ENCODE data around the gene GMEB2.
"Not testable (repeated sequence)": the region's sequence is repeated elsewhere in the genome, so short reads cannot be mapped to it uniquely, and the experiment has no call there.

GMEB2 gene

DNA sequence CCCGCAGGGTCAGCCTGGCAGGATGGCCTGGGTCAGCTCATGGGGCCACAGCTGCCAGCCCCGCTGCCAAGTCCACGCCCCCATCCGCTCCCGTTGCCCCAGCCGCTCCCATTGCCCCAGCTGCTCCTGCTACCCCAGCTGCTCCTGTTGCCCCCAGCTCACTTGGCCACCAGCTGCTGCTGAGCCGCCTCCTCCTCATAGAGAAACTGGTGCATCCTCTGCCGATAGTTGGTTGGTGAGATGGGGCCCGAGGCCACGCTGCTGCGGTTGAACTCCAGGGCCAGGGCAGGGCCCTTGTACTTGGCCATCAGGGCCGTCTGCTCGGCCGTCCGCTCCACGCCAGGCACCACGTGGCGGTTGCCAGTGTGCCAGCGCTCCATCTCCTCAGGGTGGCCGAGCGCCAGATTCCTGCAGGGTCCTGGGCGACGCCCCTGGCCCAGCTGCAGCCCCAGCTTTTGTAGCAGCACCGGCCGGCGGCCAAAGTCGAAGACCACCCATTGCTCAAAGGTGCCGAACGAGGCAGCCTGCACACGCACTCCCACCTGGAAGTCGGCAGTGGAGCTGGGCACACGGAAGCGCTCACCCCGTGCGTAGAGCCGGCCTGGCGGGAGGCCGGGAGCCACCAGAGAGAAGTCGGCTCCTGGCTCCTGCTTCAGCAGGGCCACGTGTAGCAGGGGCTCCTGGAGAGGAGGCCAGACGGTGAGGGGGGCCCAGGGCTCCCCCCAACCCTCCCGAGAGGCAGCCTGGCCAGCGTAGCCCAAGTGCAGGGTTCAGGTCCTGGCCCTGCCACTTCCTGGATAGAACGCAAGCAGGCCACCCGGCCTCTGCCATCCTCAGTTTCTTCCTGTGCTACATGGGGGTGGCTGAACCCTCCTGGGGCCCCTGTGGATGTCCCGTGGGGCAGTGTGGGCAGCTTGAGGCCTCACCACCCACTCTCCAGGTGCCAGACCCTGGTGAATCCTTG is 57.6 kb downstream of the GMEB2 start:
- no peak for DNase-seq

DNA sequence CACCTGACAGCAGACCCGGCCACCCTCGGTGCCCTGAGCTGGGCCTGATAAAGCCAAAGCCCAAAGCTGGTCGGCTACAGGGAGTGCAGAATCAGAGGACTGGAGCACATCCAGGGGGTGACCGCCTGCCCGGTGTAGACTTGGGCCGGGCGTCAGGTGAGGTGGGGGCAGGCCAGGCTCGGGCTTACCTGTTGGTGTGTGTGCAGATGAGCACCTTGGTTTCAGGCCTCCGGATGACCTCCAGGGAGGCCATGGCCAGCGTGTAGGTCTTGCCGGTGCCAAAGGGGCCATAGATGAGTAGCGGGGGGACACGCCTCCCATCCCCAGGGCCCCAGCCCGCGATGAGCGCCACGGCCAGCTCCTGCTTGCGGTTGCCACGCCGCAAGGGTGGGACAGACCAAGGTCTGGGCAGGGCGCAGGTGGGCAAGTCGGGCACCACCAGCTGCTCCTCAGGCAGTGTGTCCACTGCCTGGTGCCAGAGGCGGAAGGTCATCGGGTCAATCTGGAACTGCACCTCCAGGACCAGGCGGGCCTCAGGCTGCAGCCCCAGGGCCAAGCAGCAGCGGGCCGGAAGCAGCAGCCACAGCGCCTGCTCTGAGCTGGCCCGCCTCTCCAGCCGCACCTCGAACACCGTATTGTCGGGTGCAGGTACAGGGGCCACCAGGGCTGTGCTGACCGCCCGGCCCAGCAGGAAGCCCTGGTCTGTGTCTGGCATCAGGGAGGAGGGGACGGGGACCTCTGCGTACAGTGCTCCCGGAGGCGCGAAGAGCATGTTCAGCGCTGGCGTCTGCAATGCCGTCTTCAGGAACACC is 58.5 kb downstream of the GMEB2 start:
- no peak for DNase-seq

GRCh38 chr20:63567386-63568169 is 59.3 kb downstream of the GMEB2 start:
- no peak for DNase-seq

DNA sequence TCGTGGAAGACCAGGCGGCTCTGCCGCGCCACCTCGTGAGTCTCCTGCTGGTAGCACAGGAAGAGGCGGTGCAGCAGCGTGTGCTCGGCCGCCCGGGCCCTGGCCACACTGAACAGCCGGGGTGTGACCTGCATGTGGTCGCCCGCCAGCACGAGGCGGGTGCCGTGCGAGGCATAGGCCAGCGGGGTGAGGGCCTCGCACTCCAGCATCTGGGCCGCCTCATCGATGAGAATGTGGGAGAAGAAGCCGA is 59.8 kb downstream of the GMEB2 start:
- no peak for DNase-seq

GRCh38 chr20:63566395-63567135 is 60.3 kb downstream of the GMEB2 start:
- DNase-seq, result no peak

GRCh38 chr20:63565699-63566335 is 61.1 kb downstream of the GMEB2 start:
- no peak for DNase-seq

DNA sequence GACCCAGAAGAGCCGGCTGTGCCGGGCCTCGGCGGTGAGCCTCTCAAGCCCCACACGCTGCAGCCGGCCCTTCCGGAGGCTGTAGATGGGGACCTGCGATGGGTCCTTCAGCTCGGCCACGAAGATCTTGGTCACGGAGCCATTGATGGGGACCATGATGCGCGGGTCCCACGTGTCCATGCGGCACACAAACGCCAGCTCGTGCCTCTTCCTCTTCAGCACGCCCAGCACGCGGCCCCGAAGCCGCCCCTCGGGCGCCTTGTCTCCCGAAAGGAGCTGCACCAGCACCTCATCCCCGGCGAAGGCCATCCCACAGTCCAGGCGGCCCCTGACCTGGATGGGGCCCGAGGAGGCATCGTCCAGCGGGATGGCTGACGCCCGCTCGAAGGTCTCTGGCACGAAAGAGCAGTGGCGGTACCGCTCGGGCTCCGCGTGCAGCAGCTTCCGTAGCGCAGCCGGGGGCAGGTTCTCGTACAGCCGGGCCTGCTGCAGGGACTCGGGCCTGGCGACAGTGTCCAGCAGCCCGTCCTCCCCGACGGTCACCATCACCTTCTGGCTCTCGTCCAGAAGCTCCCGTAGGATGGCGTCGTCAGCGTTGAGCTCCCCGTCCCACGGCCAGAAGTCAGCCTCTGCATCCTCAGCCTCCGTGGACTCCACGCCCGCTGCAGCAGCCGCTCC is 61.7 kb downstream of the GMEB2 start:
- no peak for DNase-seq

GRCh38 chr20:63564036-63564810 is 62.7 kb downstream of the GMEB2 start:
- DNase-seq, result no peak

DNA sequence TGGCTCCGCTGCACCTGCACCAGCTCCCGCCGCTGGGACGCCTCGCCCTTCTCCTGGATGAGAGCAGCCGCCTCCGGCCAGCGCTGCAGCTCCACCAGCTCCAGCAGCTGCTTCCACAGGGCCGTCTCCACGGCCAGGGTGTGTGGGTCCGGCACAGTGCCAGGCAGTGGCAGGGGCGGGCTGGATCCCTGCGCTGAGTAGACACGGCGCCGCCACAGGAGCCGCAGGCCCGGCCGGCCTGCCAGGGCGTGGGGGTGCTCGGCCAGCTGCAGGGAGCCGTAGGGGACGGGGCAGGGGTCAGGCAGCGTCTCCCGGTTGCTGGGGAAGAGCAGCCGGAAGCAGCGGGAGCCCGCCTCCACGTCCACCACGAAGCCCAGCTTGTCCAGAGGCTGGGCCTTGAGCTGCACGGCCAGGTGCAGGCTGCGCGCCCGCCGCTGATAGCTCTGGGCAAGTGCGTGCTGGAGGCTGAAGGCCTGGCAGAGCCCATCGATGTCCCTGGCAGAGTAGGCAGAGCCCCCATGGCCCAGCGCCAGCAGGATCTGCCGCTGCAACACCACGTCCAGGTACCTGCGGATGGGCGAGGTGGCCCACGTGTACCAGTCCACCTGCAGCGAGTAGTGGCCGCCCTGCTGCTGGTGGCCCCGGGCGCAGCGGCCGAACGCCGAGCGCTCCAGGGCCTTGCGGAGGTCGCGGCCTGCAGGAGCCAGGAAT is 63.5 kb downstream of the GMEB2 start:
- DNase-seq, result no peak

DNA sequence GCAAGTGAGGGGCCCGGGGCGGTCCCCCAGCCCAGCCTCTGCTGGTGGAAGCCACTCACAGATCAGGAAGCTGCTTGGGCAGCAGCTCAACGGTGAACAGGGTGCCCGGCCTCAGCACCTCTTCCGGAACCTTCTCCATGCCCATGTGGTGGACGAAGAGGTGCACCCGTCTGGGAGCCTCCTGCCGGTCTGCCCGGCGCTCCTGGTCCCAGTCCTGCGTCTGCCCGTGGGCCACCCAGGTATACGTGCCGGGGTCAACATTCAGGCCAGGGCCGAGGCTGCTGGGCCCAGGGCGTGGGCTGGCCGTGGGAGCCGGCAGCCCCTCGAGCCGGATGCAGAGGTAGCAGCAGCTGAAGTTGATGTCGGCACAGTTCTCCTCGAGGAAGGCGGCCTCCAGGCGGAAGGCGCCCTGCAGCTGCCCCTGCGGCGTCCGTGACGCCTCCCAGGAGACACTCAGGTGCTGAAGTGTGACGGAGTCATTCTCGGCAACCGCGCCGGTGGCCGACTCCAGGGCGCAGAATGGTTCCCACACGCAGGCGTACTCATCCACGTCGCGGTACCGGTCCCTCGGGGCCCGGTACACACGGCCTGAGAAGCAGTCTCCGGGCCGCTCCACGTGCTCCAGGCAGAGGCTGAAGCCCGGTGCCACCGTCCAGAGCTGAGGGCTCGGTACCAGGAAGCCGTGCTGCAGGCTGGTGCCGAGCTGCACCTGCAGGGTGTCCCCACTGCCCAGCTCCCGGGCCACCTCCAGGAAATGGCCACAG is 64.3 kb downstream of the GMEB2 start:
- no peak for DNase-seq

DNA sequence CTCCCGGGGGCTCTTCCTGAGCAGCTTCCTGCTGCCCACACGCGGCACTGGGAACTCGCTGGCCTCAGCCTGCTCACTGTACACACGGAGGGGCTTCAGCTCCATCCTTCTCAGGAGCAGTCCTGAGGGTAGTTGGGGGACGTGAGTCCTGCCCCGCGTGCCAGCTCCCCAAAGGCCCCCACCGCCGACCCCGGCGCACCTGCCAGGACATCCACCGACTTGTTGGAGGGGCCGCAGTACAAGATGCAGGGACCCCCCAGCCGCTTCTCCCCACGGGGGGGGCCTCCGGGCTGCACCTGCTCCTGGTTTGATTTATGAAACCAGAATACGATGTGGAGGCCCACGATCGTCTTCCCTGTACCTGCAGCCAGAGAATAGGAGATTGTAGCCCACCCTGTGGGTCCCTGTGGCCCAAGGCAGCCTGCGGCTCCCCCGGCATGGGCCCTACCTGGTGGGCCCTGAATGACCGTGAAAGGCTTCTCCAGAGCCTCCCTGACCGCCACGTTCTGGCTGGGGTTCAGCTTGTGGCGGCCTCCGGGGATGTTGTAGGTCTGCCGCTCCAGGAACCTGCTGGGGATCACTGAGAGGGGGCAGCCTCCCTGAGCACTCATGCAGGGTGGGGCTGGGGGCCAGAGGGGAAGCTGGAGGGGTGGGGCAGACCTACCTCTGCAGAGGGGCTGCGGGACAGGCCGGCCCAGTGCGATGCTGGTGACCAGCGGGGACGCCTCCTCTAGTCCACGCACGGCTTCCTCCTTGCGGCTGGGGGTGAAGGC is 65.1 kb downstream of the GMEB2 start:
- no peak for DNase-seq

DNA sequence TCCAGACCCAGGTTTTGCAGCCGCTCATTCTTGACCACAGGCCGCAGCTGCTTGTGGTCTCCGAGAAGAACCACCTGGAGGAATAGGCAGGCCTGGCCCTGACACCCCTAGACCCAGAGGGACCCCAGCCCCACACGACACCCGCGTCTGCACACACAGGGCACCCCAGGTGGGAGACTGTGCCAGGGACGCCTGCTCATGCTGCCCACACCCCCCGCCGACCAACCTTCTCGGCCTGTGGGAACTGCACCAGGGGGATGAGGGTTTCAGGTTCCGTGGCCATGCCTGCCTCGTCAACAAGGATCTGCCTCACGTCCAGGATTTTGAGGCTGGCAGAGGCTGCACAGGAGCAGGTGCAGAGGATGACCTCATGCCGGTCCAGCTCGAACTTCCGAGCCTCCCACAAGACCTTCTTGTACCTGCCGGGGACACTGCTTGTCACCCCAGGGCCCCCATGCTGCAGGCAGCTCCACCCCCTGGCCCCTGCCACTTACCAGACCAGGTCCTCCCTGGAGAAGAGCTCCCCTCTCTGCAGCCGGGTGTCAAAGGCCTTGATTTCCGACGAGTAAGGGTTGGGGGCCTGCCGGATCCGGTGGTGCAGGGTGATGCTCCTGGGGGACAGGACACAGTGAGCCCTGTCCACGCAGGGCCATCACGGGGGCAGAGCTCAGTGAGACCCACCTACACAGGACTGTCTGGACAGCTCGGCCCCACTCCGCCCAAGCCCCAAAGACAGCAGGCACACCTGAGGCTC is 65.9 kb downstream of the GMEB2 start:
- DNase-seq, result no peak

DNA sequence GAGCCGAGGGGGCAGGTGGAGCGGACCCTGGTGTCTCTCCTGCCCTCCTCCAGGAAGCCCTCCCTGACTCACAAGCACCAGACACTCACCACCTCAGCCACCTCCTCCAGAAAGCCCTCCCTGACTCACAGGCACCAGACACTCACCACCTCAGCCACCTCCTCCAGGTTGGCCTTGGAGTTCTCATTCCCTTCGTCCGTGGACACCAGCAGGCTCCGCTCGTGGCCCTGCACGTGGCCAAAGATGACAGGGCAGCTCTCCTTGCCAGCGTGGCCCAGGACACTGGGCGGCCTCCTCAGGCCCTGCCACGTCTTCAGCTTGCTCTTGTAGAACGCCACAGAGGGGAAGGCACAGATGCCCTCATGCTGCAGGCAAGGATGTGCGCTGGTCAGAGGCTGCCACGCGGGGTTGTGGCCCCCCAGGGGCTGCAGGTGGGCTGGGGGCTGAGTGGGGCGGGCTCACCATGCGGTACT is 66.5 kb downstream of the GMEB2 start:
- no peak for DNase-seq

- DNase-seq, result not testable (repeated sequence)
These were observed 67.2 kb downstream of the GMEB2 start for GRCh38 chr20:63559485-63560332.

DNA sequence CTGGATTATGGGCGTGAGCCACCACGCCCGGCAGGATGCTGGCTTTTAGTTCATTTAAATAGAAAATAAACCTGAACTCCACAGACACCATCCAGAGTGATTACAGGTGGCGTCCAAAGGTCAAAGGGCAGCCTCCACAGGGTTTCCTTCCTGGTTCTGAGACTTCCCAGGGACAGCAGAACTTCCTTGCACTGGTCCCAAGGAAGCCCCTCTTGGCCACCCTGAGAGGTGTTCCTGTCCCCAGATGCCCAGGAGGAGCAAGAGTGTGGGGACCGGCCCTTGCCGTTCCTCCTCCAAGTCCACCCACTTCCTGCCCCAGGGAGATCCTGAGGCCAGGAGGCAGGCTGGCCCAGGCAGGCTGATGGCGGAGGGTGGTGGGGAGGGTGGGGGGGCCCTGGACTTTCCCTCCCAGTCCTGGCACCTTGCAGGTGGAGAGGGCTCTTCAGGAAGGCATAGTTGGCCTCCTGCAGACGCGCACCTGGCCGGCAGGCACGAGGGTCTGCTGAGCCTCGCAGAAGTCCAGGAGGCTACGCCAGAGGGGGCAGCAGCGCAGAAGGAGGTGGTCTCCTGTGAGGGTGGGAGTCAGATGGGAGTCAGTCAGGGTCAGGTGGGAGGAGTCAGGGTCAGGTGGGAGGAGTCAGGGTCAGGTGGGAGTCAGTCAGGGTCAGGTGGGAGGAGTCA is 68.0 kb downstream of the GMEB2 start:
- DNase-seq, result no peak

- DNase-seq, result no peak
These were observed 69.4 kb downstream of the GMEB2 start for GRCh38 chr20:63557481-63557891.
